GM19468 (cell line): Measurements from ENCODE around the gene LDLRAP1.

Experiments
- ATAC-seq: cut with Tn5 transposase; IDR thresholded peaks from one replicate; pipeline ENCODE4 v1.9.1; 2021; ENCODE audit warnings: mild to moderate bottlenecking, moderate library complexity, moderate number of reproducible peaks; ENCODE audit not compliant: unreplicated experiment; ENCODE audit errors: extremely low read depth

Gene LDLRAP1

DNA sequence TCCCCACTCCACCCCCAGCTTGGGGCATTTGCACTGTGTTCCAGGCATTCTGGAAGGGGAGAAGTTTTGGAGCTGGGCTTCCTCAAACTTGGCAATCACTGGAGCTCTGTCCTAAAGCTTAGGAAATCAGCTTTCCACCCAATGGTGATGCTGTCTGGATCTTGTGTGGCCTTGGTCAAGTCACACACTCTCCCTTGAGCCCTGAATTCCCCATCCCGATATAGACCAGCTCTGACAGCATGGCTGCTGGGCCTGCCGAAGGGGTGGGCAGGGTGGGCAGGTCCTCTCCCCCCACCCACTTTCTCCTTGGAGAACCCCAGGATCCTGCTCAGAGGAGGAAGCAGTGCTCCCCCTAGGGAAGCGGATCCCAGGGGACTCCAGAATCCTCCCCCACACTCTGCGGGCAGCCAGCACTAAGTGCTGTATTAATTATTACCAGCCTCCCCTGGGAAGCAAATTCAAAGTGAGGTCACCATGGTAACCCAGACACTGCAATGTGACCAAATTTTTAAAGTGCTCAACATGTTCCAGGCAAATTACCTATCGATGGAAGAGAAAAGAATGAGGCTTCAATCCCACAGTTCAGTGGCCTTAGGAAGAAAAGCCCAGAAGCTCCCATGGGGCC lies 21.3 kb upstream of the LDLRAP1 start:
- no peak for ATAC-seq

DNA sequence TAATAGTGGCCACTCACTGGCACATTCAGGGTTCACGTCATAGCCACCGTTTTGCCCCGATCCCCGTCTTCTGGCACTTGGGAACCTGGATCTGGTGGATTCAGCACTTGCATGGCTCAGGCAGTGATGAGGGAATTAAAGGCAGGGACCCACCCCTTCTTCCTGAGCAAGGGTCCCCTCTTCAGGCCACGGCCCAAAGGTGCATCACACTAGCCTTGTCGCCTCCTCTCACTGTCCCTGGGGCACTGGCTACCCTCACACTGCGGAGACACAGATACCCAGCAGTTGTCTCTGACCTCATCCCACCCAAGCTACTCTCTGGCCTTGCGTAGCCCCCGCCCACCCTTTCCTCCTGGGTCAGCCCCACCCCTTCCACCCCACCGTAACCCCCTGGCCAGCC lies 19.9 kb upstream of the LDLRAP1 start:
- no peak for ATAC-seq

DNA sequence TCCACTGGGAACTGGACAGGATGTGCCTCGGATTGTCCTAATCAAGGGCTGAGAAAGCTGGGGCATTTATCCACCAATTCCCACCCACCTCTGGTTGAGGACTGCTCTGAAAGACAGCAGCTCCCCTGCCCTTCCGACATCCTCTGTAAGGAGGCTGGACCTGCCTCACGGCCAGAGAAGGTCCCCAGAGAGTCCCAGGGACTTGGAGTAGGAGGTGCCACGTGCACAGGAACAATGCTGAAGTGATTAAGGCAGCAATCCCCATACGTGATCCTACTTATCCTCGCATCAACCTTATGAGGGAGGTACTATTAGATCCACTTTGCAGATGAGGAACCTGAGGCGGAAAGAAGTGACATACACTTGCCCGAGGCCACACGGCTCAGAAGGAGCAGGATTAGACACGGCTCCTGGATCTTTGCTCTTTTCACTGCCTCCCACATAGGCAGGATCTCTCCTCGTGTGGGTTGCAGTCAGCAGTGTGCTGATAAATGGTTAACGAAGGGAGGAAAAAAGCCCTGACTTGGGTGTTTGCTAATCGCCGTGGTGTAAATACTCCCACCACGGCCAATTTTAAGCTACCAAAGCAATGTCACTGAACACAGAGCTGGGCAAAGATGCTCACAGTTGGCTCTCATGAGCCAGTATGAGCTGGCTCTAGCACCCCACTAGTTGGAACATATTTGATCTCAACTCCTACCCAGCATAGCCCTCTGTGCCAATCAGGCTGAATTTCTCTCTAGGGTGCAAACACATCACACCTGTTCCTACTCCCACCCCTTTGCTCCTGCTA lies 18.6 kb upstream of the LDLRAP1 start:
- no peak for ATAC-seq

DNA sequence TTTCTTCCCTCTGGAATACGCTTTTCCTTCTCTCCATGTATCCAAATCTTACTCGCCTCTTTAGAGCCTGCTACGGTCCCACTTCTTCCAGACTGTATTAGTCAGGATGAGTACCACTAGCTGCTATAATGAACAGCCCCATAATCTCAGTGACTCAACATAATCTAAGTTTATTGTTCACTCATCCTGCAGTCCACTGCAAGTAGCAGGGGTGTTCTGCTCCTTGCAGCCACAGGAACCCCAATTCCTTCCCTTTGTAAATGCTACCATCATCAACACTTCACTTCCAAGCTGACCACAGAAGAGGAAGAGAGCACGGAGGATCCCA lies 18.1 kb upstream of the LDLRAP1 start:
- no peak for ATAC-seq

DNA sequence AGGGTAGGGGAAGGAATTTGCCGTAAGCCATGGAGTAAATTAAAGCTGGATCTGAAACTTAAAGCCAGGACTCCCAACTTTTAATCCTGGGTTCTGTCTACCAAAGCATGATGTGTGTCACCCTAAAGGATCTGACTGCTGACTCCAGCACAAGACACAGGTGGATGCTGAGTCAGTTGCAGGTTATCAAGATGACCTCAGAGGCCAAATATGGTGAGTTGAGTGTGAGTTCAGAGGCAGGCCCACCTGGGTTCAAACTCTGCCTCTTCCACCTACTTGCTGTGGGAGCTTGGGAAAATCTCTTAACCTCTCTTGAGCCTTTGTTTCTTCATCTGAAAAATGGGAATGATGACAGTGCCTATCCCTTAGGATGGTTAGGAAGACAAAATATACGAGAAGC lies 16.7 kb upstream of the LDLRAP1 start:
- ATAC-seq: no peak

DNA sequence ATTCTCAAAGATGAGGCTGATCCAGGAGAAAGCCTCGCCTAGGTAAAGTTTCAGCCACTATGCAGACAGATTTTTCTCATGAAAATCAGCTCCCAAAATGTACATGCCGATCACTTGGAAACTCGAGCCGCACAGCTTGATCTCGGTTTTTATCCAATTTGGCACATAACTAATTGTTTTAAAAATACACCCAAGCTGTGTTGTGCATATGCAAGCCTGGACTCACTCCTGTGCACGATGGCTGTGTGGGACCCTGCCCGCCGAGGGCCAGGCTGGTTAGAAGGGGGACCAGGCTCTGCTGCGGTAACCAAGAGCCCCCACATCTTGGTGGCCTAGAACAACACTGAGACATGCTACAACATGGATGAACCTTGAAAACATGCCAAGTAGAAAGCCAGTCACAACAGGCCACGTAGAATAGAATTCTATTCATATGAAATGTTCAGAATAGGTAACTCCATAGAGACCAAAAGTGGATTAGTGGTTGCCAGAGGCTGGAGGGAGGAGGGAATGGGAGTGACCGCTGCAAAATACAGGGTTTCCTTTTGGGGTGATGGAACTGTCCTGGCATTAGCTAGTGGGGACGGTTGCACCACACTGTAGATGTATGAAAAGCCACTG lies 16.1 kb upstream of the LDLRAP1 start:
- ATAC-seq: no peak

DNA sequence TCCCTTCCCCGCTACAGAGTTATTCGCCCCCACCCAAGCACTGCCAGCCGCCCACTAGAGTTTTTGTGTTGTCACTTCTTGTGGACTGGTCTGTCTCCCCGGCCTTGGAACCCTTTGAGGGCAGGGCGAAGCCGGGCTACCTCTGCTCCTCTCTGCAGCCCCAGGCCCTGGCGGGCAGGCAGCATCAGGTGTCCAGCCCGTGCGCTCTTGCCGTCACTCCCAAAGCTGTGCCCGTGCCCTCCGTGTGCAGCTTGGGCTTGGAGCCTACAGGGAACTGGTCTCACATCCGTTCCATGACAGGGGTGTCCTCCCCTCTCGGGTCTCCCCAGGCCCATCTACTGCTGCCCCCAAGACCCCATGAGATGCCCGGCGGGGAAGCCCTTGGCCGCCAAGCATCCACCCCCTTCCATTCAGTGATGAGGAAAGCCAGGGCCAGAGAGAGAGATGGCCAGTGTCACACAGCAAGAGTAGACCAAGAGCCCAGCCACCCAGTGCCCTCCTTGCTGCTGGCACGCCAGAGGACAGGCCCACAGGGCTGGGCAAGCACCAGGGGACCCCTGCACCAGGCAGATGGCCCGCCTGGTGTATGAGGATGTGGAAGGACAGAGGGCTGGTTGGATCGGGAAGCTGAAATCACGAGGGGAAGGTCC lies 15.3 kb upstream of the LDLRAP1 start:
- no peak for ATAC-seq

DNA sequence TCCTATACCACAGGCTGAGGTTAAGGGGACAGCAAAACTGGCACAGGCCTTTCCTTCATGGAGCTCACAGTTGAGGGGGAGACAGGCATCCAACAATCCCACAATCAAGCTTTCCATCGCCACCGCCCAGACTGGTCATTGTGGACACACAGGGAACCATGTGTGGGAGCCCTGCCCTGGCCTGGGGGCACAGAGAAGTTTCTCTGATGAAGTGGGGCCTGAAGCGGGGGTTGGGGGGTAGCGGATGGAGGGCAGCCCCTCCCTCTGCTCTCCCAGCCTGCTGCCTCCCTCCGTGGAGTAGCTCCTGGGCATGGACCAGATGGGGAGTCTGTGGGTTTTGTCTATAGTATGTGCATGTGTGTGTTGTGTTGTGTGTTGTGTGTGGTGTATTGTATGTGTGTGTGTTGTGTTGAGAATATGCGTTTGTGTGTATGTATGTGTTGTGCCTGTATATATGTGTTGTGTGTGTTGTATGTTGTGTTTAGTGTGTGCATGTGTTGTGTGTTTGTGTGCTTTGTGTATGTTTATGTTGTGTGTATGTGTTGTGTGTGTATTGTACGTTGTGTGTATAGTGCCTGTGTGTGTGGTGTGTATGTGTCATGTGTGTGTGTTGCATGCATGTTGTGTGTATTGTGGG lies 14.4 kb upstream of the LDLRAP1 start:
- no peak for ATAC-seq

DNA sequence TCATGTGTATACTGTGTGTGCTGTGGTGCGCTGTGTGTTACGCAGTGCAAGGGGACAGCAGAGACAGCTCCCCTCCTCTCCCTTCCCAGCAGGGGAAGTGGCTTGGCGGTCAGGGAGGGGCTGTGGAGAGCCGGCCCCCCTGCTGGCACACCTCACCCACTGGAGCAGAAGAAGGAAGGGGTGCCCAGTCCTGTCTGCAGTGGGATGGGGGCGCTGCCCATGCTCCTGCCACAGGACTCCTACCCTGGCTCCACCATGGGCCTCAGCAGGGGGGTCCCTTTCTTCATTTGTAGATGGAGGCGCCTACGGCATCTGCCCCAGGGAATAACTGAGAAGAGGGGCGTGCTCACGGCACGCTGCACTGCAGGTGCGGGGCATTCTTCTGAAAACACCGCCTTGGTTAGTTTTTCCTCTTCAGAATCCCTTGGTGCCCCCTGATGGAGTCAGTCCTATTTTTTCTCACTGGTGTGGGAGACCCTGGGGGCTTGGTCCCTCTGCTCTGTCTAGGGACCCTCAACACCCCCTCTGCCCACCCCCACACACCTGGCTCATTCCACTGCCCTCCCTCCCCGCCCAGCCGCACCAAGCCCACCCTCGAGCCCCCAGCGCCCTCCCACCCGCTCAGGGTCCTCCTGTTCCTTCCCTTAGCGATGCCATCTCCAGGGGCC lies 13.8 kb upstream of the LDLRAP1 start:
- ATAC-seq: no peak

DNA sequence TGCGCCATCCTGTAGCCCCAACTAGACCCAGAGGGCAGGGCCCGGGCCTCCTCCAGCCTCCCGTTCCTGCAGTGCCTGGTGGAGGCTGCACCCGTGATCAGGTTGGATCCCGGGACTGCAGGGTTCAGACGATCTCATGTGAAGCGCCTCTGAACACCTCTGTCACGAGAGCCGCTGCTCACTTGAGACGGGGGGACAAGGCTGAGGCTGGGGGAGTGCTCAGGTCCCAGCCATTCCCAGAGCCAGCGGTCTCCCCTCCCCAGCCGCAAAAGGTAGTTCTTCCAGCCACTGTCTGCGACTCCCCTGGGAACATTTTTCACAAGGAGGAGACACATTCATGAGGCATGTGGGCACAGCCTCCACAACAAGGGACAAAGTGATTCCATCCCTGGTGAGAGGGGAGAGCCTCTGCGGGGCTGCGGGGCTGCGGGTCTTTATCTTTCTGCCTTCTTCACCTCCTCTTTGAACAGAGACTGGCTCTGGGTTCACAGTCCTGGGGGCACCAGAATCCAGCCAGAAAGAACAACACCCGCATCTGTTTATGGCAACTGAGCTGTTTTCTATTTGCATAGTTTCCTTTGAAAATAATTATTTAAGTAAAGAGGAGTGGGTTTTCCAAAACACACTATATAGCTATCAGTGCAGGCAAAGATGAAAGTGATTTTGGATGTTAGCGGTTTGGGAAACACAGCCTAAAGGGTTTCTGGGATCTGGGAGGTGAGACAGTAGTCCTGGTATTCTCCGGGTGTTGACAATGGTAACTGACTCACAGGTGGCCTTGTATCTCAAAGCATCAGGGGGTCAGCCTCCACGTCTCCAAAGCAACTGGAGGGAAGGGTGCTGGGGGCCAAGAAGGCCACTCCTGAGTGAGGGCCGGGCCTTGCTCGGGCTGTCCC lies 13.0 kb upstream of the LDLRAP1 start:
- no peak for ATAC-seq

DNA sequence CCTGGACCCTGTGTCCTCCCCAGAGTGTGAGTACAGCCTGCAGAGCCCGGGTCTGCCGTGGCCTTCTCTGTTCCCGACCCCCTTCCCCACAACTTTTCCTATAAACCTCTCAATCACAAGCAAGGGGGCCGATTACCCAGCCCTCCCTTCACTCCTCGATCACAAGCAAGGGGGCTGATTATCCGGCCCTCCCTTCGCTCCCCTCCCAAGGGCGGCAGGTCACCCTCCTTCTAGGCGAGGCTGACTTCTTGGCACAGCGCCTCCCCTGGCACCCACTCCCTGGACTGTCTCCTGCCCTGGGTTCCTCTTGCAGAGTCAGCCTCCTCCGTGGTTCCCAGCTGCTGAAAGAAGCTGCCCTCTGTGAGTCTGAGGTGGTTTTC lies 12.3 kb upstream of the LDLRAP1 start:
- ATAC-seq: no peak

DNA sequence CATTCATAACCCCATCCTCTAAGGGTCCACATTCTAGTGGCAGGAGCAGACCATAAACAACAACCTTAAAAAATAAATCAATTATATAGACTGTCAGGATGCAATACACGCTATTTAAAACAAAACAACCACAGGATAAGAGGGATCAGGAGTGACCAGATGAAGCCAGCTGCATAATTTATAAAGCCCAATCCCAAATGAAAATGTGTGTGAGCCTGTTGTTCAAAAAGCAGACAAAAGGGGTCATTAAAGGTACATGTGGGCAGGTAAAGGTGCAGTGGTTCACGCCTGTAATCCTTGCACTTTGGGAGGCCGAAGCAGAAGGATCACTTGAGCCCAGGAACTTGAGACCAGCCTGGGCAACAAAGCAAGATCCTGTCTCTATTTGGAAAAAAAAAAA lies 10.4 kb upstream of the LDLRAP1 start:
- no peak for ATAC-seq

DNA sequence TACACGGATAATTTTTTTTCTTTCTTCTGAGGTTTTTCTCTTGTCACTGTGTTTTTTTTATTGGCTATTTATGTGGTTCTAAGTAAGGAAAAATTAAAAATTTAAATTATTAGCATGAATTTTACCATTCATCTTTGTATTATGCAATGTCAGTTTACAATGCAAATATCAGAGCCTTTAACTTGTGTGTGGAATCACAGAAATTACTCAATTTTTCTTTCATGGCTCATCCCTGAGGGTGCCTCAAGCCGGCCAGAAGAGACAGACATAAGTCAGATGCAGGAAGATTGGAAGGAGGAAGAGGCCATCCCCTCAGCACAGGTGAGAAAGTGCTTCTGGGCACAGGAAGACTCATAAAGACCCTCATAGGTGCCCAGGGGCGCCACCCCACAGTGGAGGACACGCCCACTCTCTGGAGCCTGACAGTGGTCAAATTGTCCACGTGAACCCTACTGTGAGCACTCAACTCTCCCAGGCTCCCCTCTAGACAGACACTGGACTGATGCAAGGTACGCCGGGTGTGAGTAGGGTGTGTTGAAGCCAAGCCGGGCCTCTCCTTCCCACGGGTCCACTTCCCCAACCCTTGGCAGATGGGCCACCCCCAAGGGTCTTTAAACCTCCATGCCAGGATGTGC lies 9.5 kb upstream of the LDLRAP1 start:
- no peak for ATAC-seq

DNA sequence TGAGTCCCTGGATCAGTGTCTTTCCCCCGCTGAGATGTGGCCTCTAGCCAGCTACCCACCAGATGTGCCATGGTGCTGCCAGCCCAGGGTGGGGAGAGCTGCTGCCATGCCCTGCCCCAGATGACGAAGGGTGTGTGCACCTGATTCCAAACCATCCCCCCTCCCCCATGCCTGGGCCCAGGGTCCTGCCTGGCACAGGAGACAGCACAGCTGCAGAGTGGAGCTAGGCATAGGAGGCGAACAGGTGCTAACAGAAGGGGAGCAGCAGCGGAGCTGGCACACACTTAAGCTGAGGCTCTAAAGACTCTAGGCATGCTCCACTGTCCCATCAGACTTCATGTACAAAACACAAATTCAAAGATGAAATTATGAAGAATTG lies 9.0 kb upstream of the LDLRAP1 start:
- ATAC-seq: no peak

DNA sequence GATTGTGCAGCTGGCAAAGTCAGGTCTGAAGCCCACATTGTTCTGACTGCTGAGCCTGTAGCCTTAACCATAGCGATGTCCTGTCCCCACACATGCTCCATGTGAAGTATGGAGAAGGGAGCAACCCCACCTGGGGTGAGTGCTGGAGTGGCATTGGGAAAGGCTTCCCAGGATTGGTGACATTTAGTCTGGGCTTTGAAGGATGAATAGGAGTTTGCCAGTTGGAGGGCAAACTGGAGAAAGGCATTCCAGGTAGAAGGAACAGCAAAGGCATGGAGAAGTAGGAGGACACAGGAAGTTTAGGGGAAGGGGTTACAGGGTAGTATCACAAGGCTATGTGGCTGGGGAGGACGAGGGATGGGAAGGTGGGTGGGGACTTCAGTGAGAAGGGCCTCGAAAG lies 7.3 kb upstream of the LDLRAP1 start:
- ATAC-seq: no peak

DNA sequence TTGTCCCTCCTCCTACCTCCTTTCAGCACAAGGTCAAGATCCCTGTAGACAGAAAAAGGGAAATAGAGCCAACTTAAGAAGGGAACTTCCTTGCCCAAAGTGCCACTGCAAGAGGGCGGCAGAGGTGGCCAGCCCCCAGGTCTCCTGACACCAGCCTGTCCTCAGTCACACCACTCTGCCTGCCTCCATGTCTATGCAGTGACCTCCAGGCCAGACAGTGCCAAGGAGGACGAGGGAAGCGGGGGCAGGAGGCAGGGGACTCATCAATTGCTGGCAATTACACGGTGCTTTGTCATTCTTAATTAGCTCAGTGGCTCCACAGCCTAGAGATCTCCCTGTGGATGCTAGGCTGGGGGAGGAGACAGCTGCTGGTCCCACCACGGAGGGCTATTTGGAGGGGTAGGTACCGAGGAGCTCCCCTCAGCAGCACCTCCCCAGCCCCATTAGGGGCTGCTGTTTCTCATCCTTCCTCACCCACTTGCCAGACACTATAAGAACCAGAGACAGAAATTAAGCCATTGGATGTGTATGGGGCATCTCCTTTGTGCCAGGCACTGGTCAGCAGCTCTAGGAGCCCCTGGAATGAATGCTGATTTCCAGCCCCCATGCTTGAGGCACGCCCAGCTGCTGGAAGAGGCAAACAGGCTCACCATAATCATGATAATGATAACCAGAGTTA lies 6.1 kb upstream of the LDLRAP1 start:
- no peak for ATAC-seq

DNA sequence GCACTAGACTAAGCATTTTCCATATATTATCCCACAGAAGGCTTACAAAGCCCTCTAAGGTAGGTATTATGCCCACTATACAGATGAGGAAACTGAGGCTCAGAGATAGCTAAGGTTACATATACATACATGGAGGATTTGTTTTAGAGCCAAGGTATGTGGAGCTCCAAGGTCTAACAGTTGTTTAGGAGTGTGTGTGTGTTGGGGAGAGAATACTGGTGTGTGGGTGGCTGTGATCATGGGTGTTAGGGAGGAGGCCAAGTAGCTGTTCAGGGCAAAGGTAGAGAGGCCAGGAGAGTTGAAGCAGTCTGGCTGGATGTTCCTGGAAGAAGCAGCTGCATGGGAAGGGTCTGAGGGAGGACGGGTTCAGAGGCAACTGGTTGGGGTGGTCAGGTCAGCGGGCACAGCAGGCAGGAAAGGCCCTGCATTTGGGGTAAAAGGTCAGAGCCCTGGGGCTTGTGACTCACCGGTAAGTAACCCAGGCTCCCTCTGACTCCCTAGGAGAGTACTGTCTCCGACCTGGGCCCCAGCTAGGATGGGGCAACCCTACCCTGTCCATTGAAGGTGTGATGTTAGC lies 5.1 kb upstream of the LDLRAP1 start:
- no peak for ATAC-seq

DNA sequence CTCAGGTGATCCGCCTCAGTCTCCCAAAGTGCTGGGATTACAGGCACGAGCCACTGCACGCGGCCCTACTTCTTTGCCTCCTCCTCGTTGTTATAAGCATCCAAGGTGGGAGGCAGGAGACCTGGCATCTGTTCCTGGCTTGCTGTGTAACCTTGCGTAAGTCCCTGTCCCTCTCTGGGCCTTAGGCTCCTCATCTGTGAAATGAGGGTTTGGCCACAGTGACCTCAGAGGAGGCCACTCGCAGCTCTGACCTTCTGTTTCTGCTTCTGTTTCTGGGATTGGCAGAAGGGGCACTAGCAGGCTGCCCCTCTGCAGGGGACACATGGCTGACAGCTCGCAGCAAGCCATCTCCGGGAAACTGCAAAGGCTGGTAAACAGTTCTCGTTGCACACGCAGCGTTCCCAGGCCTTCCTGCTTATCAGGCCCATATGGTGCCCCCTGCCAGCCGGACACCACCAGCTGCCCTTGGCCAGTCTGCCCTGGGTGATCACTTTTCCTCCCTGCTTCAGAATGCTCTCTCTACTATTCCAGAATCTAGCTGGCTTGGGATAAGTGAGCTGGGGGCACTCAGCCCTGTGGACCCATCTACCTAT lies 2.6 kb upstream of the LDLRAP1 start:
- no peak for ATAC-seq
